Measurements from ENCODE around the gene AP1G1. TPM values are rescaled to one million over a fixed set of nuclear protein-coding genes. Genes with fewer than 3 reads are reported as not detected.

AP1G1 gene
- total RNA-seq, 4 donors from 2014 or later = 113 to 153 (median 137) TPM

DNA sequence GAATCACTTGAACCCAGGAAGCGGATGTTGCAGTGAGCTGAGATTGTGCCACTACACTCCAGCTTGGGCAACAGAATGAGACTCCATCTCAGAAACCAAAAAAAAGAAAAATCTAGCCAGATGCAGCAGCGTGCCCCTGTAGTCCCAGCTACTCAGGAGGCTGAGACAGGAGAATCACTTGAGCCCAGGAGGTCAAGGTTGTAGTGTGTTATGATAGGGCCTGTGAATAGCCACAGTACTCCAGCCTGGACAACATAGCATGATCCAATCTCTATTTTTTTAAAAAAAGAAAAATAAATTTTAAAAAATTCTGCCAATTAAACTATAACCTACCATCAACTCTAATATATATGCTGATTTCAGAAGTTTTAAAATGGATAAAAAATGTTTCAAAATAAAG lies 99.9 kb downstream of the AP1G1 start:
- H3K4me1 ChIP-seq = peaks cover 0 to 29% (median 0%) of the 10 kb centered on the region in 4 donors
- no peaks in the 10 kb centered on the region for H3K9me3 ChIP-seq
- H3K27ac ChIP-seq = peak overlapping the region in 3 of 4 donors; percentile 19 to 73 (median 53)
- H3K27me3 ChIP-seq = no peaks in the 10 kb centered on the region
- H3K36me3 ChIP-seq = peaks cover 0 to 10% (median 0%) of the 10 kb centered on the region in 3 donors
- TF ChIP-seq, protein P1, sequence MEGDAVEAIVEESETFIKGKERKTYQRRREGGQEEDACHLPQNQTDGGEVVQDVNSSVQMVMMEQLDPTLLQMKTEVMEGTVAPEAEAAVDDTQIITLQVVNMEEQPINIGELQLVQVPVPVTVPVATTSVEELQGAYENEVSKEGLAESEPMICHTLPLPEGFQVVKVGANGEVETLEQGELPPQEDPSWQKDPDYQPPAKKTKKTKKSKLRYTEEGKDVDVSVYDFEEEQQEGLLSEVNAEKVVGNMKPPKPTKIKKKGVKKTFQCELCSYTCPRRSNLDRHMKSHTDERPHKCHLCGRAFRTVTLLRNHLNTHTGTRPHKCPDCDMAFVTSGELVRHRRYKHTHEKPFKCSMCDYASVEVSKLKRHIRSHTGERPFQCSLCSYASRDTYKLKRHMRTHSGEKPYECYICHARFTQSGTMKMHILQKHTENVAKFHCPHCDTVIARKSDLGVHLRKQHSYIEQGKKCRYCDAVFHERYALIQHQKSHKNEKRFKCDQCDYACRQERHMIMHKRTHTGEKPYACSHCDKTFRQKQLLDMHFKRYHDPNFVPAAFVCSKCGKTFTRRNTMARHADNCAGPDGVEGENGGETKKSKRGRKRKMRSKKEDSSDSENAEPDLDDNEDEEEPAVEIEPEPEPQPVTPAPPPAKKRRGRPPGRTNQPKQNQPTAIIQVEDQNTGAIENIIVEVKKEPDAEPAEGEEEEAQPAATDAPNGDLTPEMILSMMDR (IDR thresholded peaks at IDR 0.05) = no peak
- no peak for TF ChIP-seq POLR2A (IDR thresholded peaks at IDR 0.05)
- H3K4me3 ChIP-seq = no peak overlapping the region
- no peak for DNase-seq

DNA sequence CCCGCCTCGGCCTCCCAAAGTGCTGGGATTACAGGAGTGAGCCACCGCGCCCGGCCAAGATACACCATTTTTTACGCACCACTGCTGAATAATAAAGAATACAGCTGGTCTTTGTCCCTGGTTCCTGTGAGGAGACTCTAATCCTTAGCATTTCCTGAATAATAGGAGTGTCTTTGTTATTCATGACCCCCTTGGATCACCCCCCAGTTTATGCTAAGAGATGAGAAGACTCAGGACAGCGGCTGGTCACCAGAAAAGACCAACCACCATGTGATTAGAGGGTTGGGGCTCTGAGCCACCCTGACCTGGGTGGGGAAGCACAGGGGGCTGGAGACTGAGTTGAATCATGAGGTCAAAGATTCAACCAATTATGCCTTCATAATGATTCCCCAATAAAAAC lies 101.4 kb downstream of the AP1G1 start:
- peak in 1 of 3 donors; percentile 61 for DNase-seq
- Histone ChIP-seq H3K36me3 (peaks cover 0 to 3% (median under 1%) of the 10 kb centered on the region in 3 donors), H3K27me3 (no peaks in the 10 kb centered on the region), H3K4me3 (no peak overlapping the region), H3K27ac (peak overlapping the region in 2 of 4 donors; percentile 53 to 73), H3K9me3 (no peaks in the 10 kb centered on the region), H3K4me1 (peaks cover 0 to 29% (median 0%) of the 10 kb centered on the region in 4 donors)
- TF ChIP-seq, protein P1 (IDR thresholded peaks at IDR 0.05) = no peak
- TF ChIP-seq POLR2A (IDR thresholded peaks at IDR 0.05) = no peak

DNA sequence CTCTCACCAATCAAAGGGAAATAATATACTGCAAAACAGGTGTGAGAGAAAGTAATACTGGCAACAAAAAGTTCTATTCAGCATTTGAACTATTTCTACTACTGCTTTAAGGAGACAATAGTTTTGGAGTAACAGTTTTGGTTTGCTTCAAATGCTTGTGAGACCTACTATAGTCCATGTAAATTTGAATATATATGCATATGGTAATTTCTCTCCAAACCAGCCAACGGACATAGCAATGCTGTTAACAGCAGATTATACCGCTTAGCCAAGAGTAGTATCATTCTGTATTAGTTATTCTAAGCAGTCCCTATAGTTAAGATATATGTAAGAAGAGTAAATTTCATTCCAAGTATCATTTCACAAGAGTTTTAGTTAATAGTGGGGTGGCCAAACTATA lies 102.6 kb downstream of the AP1G1 start:
- H3K27ac ChIP-seq = no peak overlapping the region
- H3K4me3 ChIP-seq = no peak overlapping the region
- TF ChIP-seq POLR2A (IDR thresholded peaks at IDR 0.05) = no peak
- TF ChIP-seq, protein P1 (IDR thresholded peaks at IDR 0.05) = no peak
- no peaks in the 10 kb centered on the region for H3K9me3 ChIP-seq
- no peaks in the 10 kb centered on the region for H3K27me3 ChIP-seq
- H3K36me3 ChIP-seq = peaks cover 0 to 8% (median 3%) of the 10 kb centered on the region in 3 donors
- H3K4me1 ChIP-seq = peaks cover 0 to 29% (median 0%) of the 10 kb centered on the region in 4 donors
- no peak for DNase-seq

DNA sequence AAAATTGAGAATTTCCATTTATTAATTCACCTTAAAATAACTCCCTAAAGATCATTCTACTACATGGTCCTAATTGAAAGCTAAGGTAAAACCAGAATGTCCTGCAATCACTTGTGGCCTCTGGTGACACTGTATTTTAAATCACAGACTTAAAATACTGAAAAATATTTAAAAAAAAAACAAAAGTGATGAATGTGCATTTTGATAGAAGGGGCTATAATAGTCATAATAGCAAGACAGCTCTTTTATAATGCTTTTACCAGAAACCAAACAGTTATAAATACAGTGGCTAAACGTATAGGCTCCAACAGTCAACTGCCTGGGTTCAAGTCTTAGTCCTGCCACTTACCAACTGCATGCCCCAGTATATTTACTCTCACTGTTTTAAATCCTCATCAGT lies 105.3 kb downstream of the AP1G1 start:
- Histone ChIP-seq H3K4me3 (no peak overlapping the region), H3K9me3 (no peaks in the 10 kb centered on the region), H3K36me3 (peaks cover 0 to 24% (median 3%) of the 10 kb centered on the region in 3 donors), H3K27me3 (no peaks in the 10 kb centered on the region), H3K4me1 (peaks cover 0 to 10% (median 0%) of the 10 kb centered on the region in 4 donors), H3K27ac (no peak overlapping the region)
- TF ChIP-seq, protein P1 (IDR thresholded peaks at IDR 0.05) = no peak
- no peak for TF ChIP-seq POLR2A (IDR thresholded peaks at IDR 0.05)
- DNase-seq = no peak

DNA sequence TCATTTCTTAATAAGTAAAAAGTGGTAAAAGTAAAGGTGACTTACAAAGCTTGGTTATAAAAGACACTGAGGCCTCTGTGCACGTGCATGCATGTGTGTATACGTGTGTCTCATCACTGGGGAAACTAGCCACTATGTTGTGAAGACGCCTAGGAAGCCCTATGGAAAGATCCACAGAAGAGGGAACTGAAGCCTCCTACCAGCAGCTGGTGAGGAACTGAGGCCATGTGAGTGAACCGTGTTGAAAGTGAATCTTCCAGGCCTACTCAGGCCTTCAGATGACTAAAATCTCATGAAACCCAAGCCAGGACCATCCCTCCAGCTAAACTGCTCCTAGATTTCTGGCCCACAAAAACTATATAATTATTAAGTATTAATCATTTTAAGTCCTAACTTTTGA lies 107.8 kb downstream of the AP1G1 start:
- peaks cover 0 to 30% (median 3%) of the 10 kb centered on the region in 3 donors for H3K36me3 ChIP-seq
- no peak overlapping the region for H3K27ac ChIP-seq
- no peaks in the 10 kb centered on the region for H3K27me3 ChIP-seq
- no peak overlapping the region for H3K4me3 ChIP-seq
- DNase-seq = no peak
- H3K9me3 ChIP-seq = no peaks in the 10 kb centered on the region
- no peak for TF ChIP-seq POLR2A (IDR thresholded peaks at IDR 0.05)
- TF ChIP-seq, protein P1 (IDR thresholded peaks at IDR 0.05) = no peak
- no peaks in the 10 kb centered on the region for H3K4me1 ChIP-seq

DNA sequence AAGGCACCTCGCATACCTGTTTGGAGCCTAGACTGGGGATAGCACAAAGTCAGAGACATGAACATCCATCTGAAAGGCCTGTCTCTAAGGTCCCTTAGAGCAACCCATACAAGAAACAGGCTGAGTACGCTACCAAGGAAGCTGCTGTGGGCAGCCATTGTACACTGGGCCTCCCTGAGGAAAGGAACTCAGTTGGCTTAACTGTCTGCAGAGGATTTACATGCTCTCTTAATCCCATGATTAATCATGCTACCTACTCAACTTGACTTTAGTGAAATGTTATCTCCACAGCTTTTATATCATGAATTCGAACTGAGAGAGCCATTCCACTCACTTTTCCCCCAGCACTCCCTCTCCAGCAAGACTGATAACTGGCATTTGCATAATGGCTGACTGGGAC lies 110.1 kb downstream of the AP1G1 start:
- no peak for DNase-seq
- H3K4me1 ChIP-seq = no peaks in the 10 kb centered on the region
- no peaks in the 10 kb centered on the region for H3K9me3 ChIP-seq
- peaks cover 0 to 34% (median 3%) of the 10 kb centered on the region in 3 donors for H3K36me3 ChIP-seq
- TF ChIP-seq, protein P1 (IDR thresholded peaks at IDR 0.05) = no peak
- no peak for TF ChIP-seq POLR2A (IDR thresholded peaks at IDR 0.05)
- no peaks in the 10 kb centered on the region for H3K27me3 ChIP-seq
- no peak overlapping the region for H3K4me3 ChIP-seq
- H3K27ac ChIP-seq = no peak overlapping the region
